Epithelial cell of esophagus (primary cell): ENCODE results near the gene CRNKL1.

Experiments
- DNase-seq: peaks from one replicate; pipeline ENCODE4 v3.0.0; 2010; ENCODE audit warnings: low read depth
- H3K4me3 ChIP-seq: 2 replicates; pipeline ENCODE4 v1.5.1; 2011; ENCODE audit warnings: mild to moderate bottlenecking, low read length, control low read depth
- TF ChIP-seq, protein P1 (sequence below): IDR thresholded peaks from 2 replicates; pipeline ENCODE4 v1.5.1; 2011; ENCODE audit warnings: low read depth, mild to moderate bottlenecking, low read length, control low read depth, inconsistent platforms; ENCODE audit not compliant: insufficient read depth; ENCODE audit errors: missing control alignments

Gene CRNKL1

GRCh38 chr20:20036756-20037155, 15.5 kb downstream of the CRNKL1 start:
- no peak for DNase-seq
- TF ChIP-seq, protein P1, sequence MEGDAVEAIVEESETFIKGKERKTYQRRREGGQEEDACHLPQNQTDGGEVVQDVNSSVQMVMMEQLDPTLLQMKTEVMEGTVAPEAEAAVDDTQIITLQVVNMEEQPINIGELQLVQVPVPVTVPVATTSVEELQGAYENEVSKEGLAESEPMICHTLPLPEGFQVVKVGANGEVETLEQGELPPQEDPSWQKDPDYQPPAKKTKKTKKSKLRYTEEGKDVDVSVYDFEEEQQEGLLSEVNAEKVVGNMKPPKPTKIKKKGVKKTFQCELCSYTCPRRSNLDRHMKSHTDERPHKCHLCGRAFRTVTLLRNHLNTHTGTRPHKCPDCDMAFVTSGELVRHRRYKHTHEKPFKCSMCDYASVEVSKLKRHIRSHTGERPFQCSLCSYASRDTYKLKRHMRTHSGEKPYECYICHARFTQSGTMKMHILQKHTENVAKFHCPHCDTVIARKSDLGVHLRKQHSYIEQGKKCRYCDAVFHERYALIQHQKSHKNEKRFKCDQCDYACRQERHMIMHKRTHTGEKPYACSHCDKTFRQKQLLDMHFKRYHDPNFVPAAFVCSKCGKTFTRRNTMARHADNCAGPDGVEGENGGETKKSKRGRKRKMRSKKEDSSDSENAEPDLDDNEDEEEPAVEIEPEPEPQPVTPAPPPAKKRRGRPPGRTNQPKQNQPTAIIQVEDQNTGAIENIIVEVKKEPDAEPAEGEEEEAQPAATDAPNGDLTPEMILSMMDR: no peak
- no peak overlapping the region for H3K4me3 ChIP-seq

- TF ChIP-seq, protein P1: no peak
- no peak for DNase-seq
- H3K4me3 ChIP-seq: no peak overlapping the region
Measured at GRCh38 chr20:20034486-20034885, 17.8 kb downstream of the CRNKL1 start.

DNA sequence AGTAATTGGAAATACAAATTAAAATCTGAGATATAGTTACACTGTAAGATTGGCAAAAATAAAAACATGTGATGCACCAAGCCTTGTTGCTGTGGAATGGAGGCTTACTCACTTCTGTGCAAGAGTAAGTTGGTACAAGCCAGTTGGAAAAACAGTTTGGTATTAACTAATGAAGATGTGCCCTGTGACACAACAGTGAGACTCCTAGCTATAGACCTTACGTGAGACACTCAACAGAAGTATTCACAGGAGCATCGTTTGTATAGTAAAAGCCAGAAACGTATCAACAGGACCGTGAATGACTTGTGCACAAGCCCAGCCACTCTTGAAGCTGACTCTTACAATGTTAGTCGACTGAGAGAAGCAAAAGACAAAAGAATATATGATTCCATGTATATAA, 20.5 kb downstream of the CRNKL1 start:
- DNase-seq: no peak
- H3K4me3 ChIP-seq: no peak overlapping the region
- TF ChIP-seq, protein P1: no peak

DNA sequence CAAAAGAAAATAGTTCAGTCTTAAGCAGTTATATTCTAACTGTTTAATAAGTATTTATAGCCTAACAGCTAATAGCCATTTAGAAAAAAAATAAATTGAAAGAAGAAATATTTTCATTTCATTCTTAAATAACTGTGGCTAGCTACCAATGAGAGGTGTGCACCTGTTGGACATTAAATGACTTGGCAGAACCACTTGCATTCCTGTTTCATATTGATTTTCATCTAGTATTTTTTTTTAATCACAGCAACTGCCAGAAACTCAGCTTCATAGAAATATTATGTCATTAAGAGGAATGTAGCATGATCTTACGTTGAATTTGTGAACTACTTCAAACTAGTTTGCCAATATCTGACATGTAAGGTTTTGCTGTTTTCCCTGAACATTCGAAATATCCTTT, 25.0 kb downstream of the CRNKL1 start:
- no peak overlapping the region for H3K4me3 ChIP-seq
- TF ChIP-seq, protein P1: no peak
- no peak for DNase-seq

DNA sequence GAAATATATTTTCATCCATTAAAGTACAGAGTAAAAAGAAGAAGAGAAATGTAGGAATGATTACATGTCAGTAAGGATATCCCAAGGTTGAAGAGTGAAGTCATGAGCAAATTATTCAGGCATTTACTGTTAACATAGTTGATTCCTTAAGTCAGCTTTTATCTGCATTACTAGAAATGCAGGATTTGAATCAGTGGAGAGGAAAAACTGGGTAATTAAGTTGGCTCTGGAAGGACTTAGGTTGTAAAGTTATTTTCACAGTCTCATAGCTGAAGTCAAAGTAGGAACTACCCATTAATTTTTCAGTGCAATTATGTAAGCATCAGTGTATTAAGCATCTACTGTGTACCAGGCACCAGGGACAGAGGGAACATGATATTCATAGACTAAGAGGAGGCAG, 27.3 kb downstream of the CRNKL1 start:
- DNase-seq: no peak
- TF ChIP-seq, protein P1: no peak
- H3K4me3 ChIP-seq: no peak overlapping the region

- DNase-seq: no peak
- H3K4me3 ChIP-seq: no peak overlapping the region
- TF ChIP-seq, protein P1: no peak
Measured at GRCh38 chr20:20023395-20023794, 28.9 kb downstream of the CRNKL1 start.

DNA sequence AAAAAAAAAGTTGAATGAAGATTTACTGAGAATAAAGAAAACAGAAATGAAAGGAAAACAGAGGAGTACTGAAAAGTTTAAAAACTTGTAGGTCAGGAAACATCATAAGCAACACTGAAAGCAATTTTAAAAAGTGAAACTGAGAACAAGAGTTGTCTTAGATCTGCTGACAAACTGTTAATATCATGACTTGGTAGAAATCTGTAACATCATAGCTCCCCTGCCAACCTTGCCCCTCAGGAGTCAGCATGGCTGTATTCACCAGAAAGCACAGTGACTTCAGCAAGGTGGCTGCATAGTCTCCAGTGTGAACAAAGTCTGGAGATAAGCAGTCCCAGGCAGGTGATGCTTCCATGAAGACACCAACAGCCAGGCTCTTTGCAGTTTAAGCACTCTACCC, 29.8 kb downstream of the CRNKL1 start:
- DNase-seq: no peak
- no peak overlapping the region for H3K4me3 ChIP-seq
- TF ChIP-seq, protein P1: no peak
